Activated B cell treated with CpG ODN at 0.5 μM for 24 hours (primary cell): ENCODE measurements around the gene P2RX4. TPM values are rescaled to one million over a fixed set of nuclear protein-coding genes. Genes with fewer than 3 reads are reported as not detected.

Experiments
- ATAC-seq: fragments of 200-7000 bp; cut with Tn5 transposase; one replicate; pipeline ENCODE4 v1.10.0; 2021; ENCODE audit warnings: low read depth, mild to moderate bottlenecking, moderate library complexity
- CTCF ChIA-PET: fragments of 350-600 bp; sonication (Branson Sonifier 250); formaldehyde crosslinking; loops from one replicate; lab custom pipeline; 2021; ENCODE audit warnings: antibody characterized with exemption; lab: Charles Lee
- POLR2A ChIA-PET: fragments of 350-600 bp; sonication (Branson Sonifier 250); formaldehyde crosslinking; loops from one replicate; lab custom pipeline; 2021; ENCODE audit warnings: antibody characterized with exemption; lab: Charles Lee
- DNase-seq: peaks from one replicate; pipeline ENCODE4 v3.0.0; 2022
- H3K27ac Mint-ChIP-seq: one replicate; pipeline ENCODE4 v1.8.0; 2020; ENCODE audit warnings: mixed read lengths
- H3K27me3 Mint-ChIP-seq: one replicate; pipeline ENCODE4 v1.8.0; 2021; ENCODE audit warnings: mixed read lengths
- H3K36me3 Mint-ChIP-seq: one replicate; pipeline ENCODE4 v1.8.0; 2021; ENCODE audit warnings: low read depth, mixed read lengths
- H3K4me1 Mint-ChIP-seq: one replicate; pipeline ENCODE4 v1.8.0; 2021; ENCODE audit warnings: mixed read lengths
- H3K4me3 Mint-ChIP-seq: one replicate; pipeline ENCODE4 v1.8.0; 2020; ENCODE audit warnings: mild to moderate bottlenecking, mixed read lengths
- H3K9me3 Mint-ChIP-seq: one replicate; pipeline ENCODE4 v1.8.0; 2020; ENCODE audit warnings: mixed read lengths
- intact Hi-C: fragments of 100-400 bp; cut with micrococcal nuclease; formaldehyde crosslinking; loops from one replicate; pipeline ENCODE4 v1.15.1; 2024
- total RNA-seq: library from RNA; stranded (reverse); gene quantifications from 2 replicates; pipeline ENCODE4 v1.2.3, GENCODE V29; 2022
- TF ChIP-seq, protein P1 (sequence below): fragments of 200-600 bp; IDR thresholded peaks from one replicate; pipeline ENCODE4 v1.8.0; 2022; ENCODE audit warnings: antibody characterized with exemption, mild to moderate bottlenecking

The P2RX4 gene
- total RNA-seq, 1 donor from 2014 or later = 17.0 TPM

DNA sequence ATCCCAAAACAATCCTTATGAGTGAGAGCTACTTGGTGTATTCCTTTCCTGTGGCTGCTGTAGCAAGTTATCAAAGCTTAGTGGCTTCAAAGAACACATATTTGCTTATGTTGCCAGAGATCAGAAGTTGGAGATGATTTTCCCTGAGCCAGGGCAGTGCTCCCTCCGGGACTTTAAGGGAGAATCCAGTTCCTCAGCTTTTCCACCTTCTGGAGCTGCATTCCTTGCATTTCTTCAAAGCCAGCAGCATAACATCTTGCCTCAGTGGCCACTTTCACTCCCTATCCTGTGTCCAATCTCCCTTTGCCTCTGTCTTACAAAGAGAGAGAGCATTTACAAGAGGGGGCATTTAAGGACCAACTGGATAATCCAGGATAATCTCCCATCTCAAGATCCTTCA lies 43.6 kb upstream of the P2RX4 start:
- Mint-ChIP-seq H3K36me3 (peaks cover 14% of the 10 kb centered on the region), H3K9me3 (no peaks in the 10 kb centered on the region), H3K4me1 (peaks cover 3% of the 10 kb centered on the region), H3K4me3 (no peak overlapping the region), H3K27ac (no peak overlapping the region), H3K27me3 (no peaks in the 10 kb centered on the region)
- TF ChIP-seq, protein P1, sequence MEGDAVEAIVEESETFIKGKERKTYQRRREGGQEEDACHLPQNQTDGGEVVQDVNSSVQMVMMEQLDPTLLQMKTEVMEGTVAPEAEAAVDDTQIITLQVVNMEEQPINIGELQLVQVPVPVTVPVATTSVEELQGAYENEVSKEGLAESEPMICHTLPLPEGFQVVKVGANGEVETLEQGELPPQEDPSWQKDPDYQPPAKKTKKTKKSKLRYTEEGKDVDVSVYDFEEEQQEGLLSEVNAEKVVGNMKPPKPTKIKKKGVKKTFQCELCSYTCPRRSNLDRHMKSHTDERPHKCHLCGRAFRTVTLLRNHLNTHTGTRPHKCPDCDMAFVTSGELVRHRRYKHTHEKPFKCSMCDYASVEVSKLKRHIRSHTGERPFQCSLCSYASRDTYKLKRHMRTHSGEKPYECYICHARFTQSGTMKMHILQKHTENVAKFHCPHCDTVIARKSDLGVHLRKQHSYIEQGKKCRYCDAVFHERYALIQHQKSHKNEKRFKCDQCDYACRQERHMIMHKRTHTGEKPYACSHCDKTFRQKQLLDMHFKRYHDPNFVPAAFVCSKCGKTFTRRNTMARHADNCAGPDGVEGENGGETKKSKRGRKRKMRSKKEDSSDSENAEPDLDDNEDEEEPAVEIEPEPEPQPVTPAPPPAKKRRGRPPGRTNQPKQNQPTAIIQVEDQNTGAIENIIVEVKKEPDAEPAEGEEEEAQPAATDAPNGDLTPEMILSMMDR = no peak
- ATAC-seq (no peak), DNase-seq (no peak)
- intact Hi-C loops = no loop called here
- ChIA-PET CTCF (no interaction called here), POLR2A (no interaction called here)

DNA sequence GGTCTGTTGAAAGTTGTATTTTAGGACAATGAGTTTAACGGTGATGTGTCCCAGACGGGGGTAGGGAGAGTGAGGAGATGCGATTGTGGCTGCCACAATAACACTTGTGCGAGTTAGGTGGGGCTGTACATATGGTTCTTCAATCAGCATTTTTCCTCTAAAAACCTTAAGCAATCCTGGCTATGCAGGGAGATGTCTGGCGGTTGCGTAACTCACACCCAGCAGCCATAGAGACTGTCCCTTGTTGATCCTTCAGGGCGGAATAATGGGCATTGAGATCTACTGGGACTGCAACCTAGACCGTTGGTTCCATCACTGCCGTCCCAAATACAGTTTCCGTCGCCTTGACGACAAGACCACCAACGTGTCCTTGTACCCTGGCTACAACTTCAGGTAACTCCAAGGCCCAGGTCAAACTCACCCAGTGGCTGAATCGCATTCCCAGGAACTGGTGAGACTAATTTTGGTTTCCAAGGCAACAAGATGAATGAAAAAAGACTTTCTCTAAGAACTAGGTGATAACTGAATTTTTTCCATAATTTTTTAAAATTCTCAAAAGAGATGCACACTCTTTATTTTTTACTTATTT lies 42.6 kb upstream of the P2RX4 start:
- CTCF ChIA-PET = no interaction called here
- H3K36me3 Mint-ChIP-seq = peaks cover 14% of the 10 kb centered on the region
- no peak for ATAC-seq
- no peaks in the 10 kb centered on the region for H3K9me3 Mint-ChIP-seq
- no peaks in the 10 kb centered on the region for H3K27me3 Mint-ChIP-seq
- intact Hi-C loops = no loop called here
- DNase-seq = no peak
- no peak overlapping the region for H3K4me3 Mint-ChIP-seq
- peaks cover 3% of the 10 kb centered on the region for H3K4me1 Mint-ChIP-seq
- POLR2A ChIA-PET = no interaction called here
- H3K27ac Mint-ChIP-seq = no peak overlapping the region
- TF ChIP-seq, protein P1 = no peak

DNA sequence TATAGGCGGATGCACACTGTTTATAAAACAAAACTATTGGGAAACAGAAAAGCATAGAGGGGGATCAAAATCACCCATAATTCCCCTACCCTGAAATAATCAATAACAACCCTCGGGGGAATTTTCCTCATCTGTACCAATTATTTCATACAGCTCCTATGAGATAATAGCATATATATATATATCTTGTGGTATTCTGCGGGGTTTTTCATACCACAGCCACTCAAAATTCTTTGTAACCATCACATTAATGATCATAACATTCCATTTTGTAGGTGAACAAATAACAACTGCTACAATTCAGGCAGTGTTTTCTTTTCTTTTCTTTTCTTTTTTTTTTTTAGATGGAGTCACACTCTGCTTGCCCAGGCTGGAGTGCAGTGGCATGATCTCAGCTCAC lies 42.0 kb upstream of the P2RX4 start:
- peaks cover 14% of the 10 kb centered on the region for H3K36me3 Mint-ChIP-seq
- H3K27ac Mint-ChIP-seq = no peak overlapping the region
- H3K9me3 Mint-ChIP-seq = no peaks in the 10 kb centered on the region
- intact Hi-C loops = no loop called here
- no peak overlapping the region for H3K4me3 Mint-ChIP-seq
- ATAC-seq (no peak), DNase-seq (no peak)
- peaks cover 3% of the 10 kb centered on the region for H3K4me1 Mint-ChIP-seq
- CTCF ChIA-PET = no interaction called here
- POLR2A ChIA-PET = no interaction called here
- TF ChIP-seq, protein P1 = no peak
- H3K27me3 Mint-ChIP-seq = no peaks in the 10 kb centered on the region

DNA sequence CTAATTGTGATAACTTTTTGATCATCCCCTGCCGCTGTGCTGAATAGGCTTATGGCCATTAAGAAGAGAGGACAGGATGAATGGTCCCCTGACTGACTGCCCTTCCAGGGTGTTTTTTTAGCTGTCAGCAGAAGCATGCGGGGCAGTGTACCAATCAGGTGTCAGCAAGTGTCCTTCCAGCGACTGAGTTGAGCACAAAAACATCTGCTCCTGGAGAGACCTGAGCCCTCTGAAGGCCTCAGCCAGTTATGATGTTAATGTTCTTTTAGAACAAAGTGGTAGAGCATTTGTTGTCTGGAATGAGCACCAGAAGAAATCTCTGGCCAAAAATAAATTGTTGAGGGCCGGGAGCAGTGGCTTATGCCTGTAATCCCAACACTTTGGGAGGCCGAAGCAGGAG lies 39.8 kb upstream of the P2RX4 start:
- H3K9me3 Mint-ChIP-seq = no peaks in the 10 kb centered on the region
- peaks cover 14% of the 10 kb centered on the region for H3K36me3 Mint-ChIP-seq
- intact Hi-C loops = no loop called here
- POLR2A ChIA-PET = no interaction called here
- no peak overlapping the region for H3K27ac Mint-ChIP-seq
- DNase-seq (no peak), ATAC-seq (no peak)
- TF ChIP-seq, protein P1 = no peak
- H3K4me1 Mint-ChIP-seq = peaks cover under 1% of the 10 kb centered on the region
- H3K27me3 Mint-ChIP-seq = no peaks in the 10 kb centered on the region
- H3K4me3 Mint-ChIP-seq = no peak overlapping the region
- CTCF ChIA-PET = no interaction called here

DNA sequence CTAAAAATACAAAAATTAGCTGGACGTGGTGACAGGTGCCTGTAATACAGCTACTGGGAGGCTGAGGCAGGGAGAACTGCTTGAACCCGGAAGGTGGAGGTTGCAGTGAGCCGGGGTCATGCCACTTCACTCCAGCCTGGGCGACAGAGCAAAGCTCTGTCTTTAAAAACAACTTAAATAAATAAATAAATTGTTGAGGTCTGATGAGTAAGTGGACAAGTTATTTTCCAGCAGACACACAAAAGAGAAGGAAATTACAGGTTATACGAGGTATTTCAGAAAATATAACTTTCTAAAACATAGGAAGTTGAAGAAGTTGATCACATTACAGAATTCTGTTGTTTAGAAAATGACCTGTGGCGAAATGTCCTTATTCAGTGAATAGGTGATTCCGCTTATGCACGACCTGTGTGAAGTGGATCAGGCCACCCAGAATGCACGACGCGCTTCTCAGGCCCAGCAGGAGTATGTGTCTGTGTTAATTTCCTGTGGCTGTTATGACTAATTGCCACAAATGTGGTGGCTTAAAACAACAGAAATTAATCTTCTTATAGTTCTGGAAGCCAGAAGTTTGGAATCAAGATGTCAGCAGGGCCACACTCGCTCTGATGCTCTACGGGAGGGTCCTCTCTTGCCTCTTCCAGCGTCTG lies 39.2 kb upstream of the P2RX4 start:
- H3K4me1 Mint-ChIP-seq = peaks cover 6% of the 10 kb centered on the region
- H3K4me3 Mint-ChIP-seq = no peak overlapping the region
- no peak for ATAC-seq
- ChIA-PET CTCF (no interaction called here), POLR2A (no interaction called here)
- H3K27ac Mint-ChIP-seq = no peak overlapping the region
- TF ChIP-seq, protein P1 = no peak
- H3K9me3 Mint-ChIP-seq = no peaks in the 10 kb centered on the region
- DNase-seq = no peak
- intact Hi-C loops = no loop called here
- no peaks in the 10 kb centered on the region for H3K27me3 Mint-ChIP-seq
- peaks cover 8% of the 10 kb centered on the region for H3K36me3 Mint-ChIP-seq
